T-helper 1 cell treated with Interleukin-12 subunit alpha and Interleukin-12 subunit beta and Interleukin-4 antibody, amounts not matched to agents 30 μg/mL and 1 μg/mL, for 36 hours (primary cell): ENCODE data around the gene EVA1C.
"Not testable (repeated sequence)": the region's sequence is repeated elsewhere in the genome, so short reads cannot be mapped to it uniquely, and the experiment has no call there.

ENCODE experiments used
- H3K27ac Mint-ChIP-seq: one replicate; pipeline ENCODE4 v1.8.0; 2021; ENCODE audit warnings: mild to moderate bottlenecking, mixed read lengths
- H3K27me3 Mint-ChIP-seq: one replicate; pipeline ENCODE4 v1.8.0; 2021; ENCODE audit warnings: low read depth, mixed read lengths
- H3K36me3 Mint-ChIP-seq: one replicate; pipeline ENCODE4 v1.8.0; 2021; ENCODE audit warnings: low read depth, mixed read lengths
- H3K4me1 Mint-ChIP-seq: one replicate; pipeline ENCODE4 v1.8.0; 2021; ENCODE audit warnings: low read depth, mixed read lengths
- H3K4me3 Mint-ChIP-seq: one replicate; pipeline ENCODE4 v1.8.0; 2021; ENCODE audit warnings: mild to moderate bottlenecking, moderate library complexity, mixed read lengths
- H3K9me3 Mint-ChIP-seq: one replicate; pipeline ENCODE4 v1.8.0; 2021; ENCODE audit warnings: mixed read lengths

Gene EVA1C

GRCh38 chr21:32456497-32456918 is 44.0 kb downstream of the EVA1C start:
- H3K36me3 Mint-ChIP-seq: no peaks in the 10 kb centered on the region
- no peaks in the 10 kb centered on the region for H3K4me1 Mint-ChIP-seq
- no peaks in the 10 kb centered on the region for H3K9me3 Mint-ChIP-seq
- no peak overlapping the region for H3K27ac Mint-ChIP-seq
- H3K27me3 Mint-ChIP-seq: no peaks in the 10 kb centered on the region
- H3K4me3 Mint-ChIP-seq: no peak overlapping the region

GRCh38 chr21:32457360-32457840 is 44.9 kb downstream of the EVA1C start:
- no peak overlapping the region for H3K27ac Mint-ChIP-seq

GRCh38 chr21:32457962-32458361 is 45.5 kb downstream of the EVA1C start:
- H3K36me3 Mint-ChIP-seq: no peaks in the 10 kb centered on the region
- H3K9me3 Mint-ChIP-seq: no peaks in the 10 kb centered on the region
- H3K27me3 Mint-ChIP-seq: no peaks in the 10 kb centered on the region
- H3K4me1 Mint-ChIP-seq: no peaks in the 10 kb centered on the region
- no peak overlapping the region for H3K27ac Mint-ChIP-seq
- no peak overlapping the region for H3K4me3 Mint-ChIP-seq

More at GRCh38 chr21:32457360-32457840, 44.9 kb downstream of the EVA1C start:
- no peaks in the 10 kb centered on the region for H3K4me1 Mint-ChIP-seq
- no peak overlapping the region for H3K4me3 Mint-ChIP-seq
- H3K27me3 Mint-ChIP-seq: no peaks in the 10 kb centered on the region
- H3K9me3 Mint-ChIP-seq: no peaks in the 10 kb centered on the region
- no peaks in the 10 kb centered on the region for H3K36me3 Mint-ChIP-seq

- H3K27me3 Mint-ChIP-seq: no peaks in the 10 kb centered on the region
- H3K4me3 Mint-ChIP-seq: no peak overlapping the region
- no peak overlapping the region for H3K27ac Mint-ChIP-seq
- no peaks in the 10 kb centered on the region for H3K9me3 Mint-ChIP-seq
- H3K4me1 Mint-ChIP-seq: no peaks in the 10 kb centered on the region
- H3K36me3 Mint-ChIP-seq: no peaks in the 10 kb centered on the region
These were observed 47.5 kb downstream of the EVA1C start for GRCh38 chr21:32459972-32460371.

GRCh38 chr21:32461503-32461902 is 49.0 kb downstream of the EVA1C start:
- Mint-ChIP-seq H3K9me3 (no peaks in the 10 kb centered on the region), H3K27me3 (no peaks in the 10 kb centered on the region), H3K4me1 (no peaks in the 10 kb centered on the region), H3K36me3 (no peaks in the 10 kb centered on the region), H3K4me3 (no peak overlapping the region), H3K27ac (no peak overlapping the region)

GRCh38 chr21:32462564-32462963 is 50.1 kb downstream of the EVA1C start:
- H3K36me3 Mint-ChIP-seq, H3K4me3 Mint-ChIP-seq, H3K27ac Mint-ChIP-seq, H3K9me3 Mint-ChIP-seq, H3K4me1 Mint-ChIP-seq, H3K27me3 Mint-ChIP-seq: not testable (repeated sequence)

- no peaks in the 10 kb centered on the region for H3K27me3 Mint-ChIP-seq
- H3K4me1 Mint-ChIP-seq: no peaks in the 10 kb centered on the region
- no peak overlapping the region for H3K27ac Mint-ChIP-seq
- no peaks in the 10 kb centered on the region for H3K9me3 Mint-ChIP-seq
- H3K36me3 Mint-ChIP-seq: no peaks in the 10 kb centered on the region
- no peak overlapping the region for H3K4me3 Mint-ChIP-seq
These were observed 50.9 kb downstream of the EVA1C start for GRCh38 chr21:32463367-32463766.

GRCh38 chr21:32463889-32464300 is 51.4 kb downstream of the EVA1C start:
- Mint-ChIP-seq H3K27me3 (no peaks in the 10 kb centered on the region), H3K4me1 (no peaks in the 10 kb centered on the region), H3K27ac (no peak overlapping the region), H3K9me3 (no peaks in the 10 kb centered on the region), H3K36me3 (no peaks in the 10 kb centered on the region), H3K4me3 (no peak overlapping the region)

GRCh38 chr21:32467291-32467690 is 54.8 kb downstream of the EVA1C start:
- Mint-ChIP-seq H3K4me1 (no peaks in the 10 kb centered on the region), H3K27me3 (no peaks in the 10 kb centered on the region), H3K27ac (no peak overlapping the region), H3K4me3 (no peak overlapping the region), H3K36me3 (no peaks in the 10 kb centered on the region), H3K9me3 (no peaks in the 10 kb centered on the region)

GRCh38 chr21:32468681-32469111 is 56.2 kb downstream of the EVA1C start:
- H3K27ac Mint-ChIP-seq: no peak overlapping the region
- no peaks in the 10 kb centered on the region for H3K27me3 Mint-ChIP-seq
- H3K36me3 Mint-ChIP-seq: no peaks in the 10 kb centered on the region
- H3K4me3 Mint-ChIP-seq: no peak overlapping the region
- H3K4me1 Mint-ChIP-seq: no peaks in the 10 kb centered on the region
- H3K9me3 Mint-ChIP-seq: no peaks in the 10 kb centered on the region

GRCh38 chr21:32469628-32470027 is 57.1 kb downstream of the EVA1C start:
- no peaks in the 10 kb centered on the region for H3K27me3 Mint-ChIP-seq
- no peak overlapping the region for H3K27ac Mint-ChIP-seq
- H3K36me3 Mint-ChIP-seq: no peaks in the 10 kb centered on the region
- H3K9me3 Mint-ChIP-seq: no peaks in the 10 kb centered on the region
- no peak overlapping the region for H3K4me3 Mint-ChIP-seq
- no peaks in the 10 kb centered on the region for H3K4me1 Mint-ChIP-seq

GRCh38 chr21:32470206-32470605 is 57.7 kb downstream of the EVA1C start:
- no peaks in the 10 kb centered on the region for H3K27me3 Mint-ChIP-seq
- H3K4me1 Mint-ChIP-seq: no peaks in the 10 kb centered on the region
- H3K9me3 Mint-ChIP-seq: no peaks in the 10 kb centered on the region
- H3K36me3 Mint-ChIP-seq: no peaks in the 10 kb centered on the region
- no peak overlapping the region for H3K4me3 Mint-ChIP-seq
- H3K27ac Mint-ChIP-seq: no peak overlapping the region

- no peak overlapping the region for H3K4me3 Mint-ChIP-seq
- H3K27me3 Mint-ChIP-seq: no peaks in the 10 kb centered on the region
- H3K4me1 Mint-ChIP-seq: no peaks in the 10 kb centered on the region
- no peaks in the 10 kb centered on the region for H3K9me3 Mint-ChIP-seq
- no peaks in the 10 kb centered on the region for H3K36me3 Mint-ChIP-seq
- H3K27ac Mint-ChIP-seq: no peak overlapping the region
These were observed 60.6 kb downstream of the EVA1C start for GRCh38 chr21:32472890-32473765.

- no peak overlapping the region for H3K4me3 Mint-ChIP-seq
- H3K27ac Mint-ChIP-seq: no peak overlapping the region
- H3K4me1 Mint-ChIP-seq: peaks cover 6% of the 10 kb centered on the region
- no peaks in the 10 kb centered on the region for H3K9me3 Mint-ChIP-seq
- H3K36me3 Mint-ChIP-seq: no peaks in the 10 kb centered on the region
- no peaks in the 10 kb centered on the region for H3K27me3 Mint-ChIP-seq
These were observed 61.9 kb downstream of the EVA1C start for GRCh38 chr21:32474179-32475059.
